Gastroesophageal sphincter (tissue), 4 donors: ENCODE results near the gene KCNAB1. TPM values are rescaled to one million over a fixed set of nuclear protein-coding genes. Genes with fewer than 3 reads are reported as not detected.
A peak's percentile ranks its signal among the peaks of the same experiment; 100 is the strongest.

Source experiments
- ATAC-seq: fragments of 150-250 bp; one replicate; pipeline ENCODE4 v1.9.1; 2016; ENCODE audit warnings: mild to moderate bottlenecking, moderate library complexity
- H3K27ac ChIP-seq, 4 donors: fragments of 200-600 bp; sonication (generic) in 3 of 4; 1 replicate in 3 of 4; 2 replicates in 1 of 4; pipeline ENCODE4 v1.5.1; 2016 to 2019
- H3K27me3 ChIP-seq: fragments of 200-600 bp; sonication (generic); one replicate; pipeline ENCODE4 v1.5.1; 2019
- H3K36me3 ChIP-seq, 2 donors: fragments of 200-600 bp; sonication (generic); one replicate each; pipeline ENCODE4 v1.5.1; 2019; ENCODE audit warnings: control low read depth in 1 of 2
- H3K4me1 ChIP-seq, 3 donors: fragments of 200-600 bp; sonication (generic); 1 replicate in 2 of 3; 2 replicates in 1 of 3; pipeline ENCODE4 v1.5.1; 2016 to 2019; ENCODE audit warnings: control low read depth in 2 of 3
- H3K4me3 ChIP-seq, 2 donors: fragments of 200-600 bp; sonication (generic); one replicate each; pipeline ENCODE4 v1.5.1; 2019; ENCODE audit warnings: mild to moderate bottlenecking in 1 of 2, moderate library complexity in 1 of 2
- H3K9me3 ChIP-seq, 3 donors: fragments of 200-600 bp; sonication (generic); one replicate each; pipeline ENCODE4 v1.5.1; 2017 to 2019; ENCODE audit warnings: control low read depth in 2 of 3
- EP300 ChIP-seq: sonication (generic); formaldehyde crosslinking; IDR thresholded peaks from one replicate; pipeline ENCODE4 v1.6.1; 2017; ENCODE audit warnings: antibody characterized with exemption, mild to moderate bottlenecking
- POLR2A ChIP-seq, 2 donors: fragments of 450-650 bp; IDR thresholded peaks; one replicate each; pipeline ENCODE4 v1.6.1; 2017; ENCODE audit warnings: antibody characterized with exemption in 2 of 2, mild to moderate bottlenecking in 2 of 2, moderate library complexity in 1 of 2
- POLR2AphosphoS5 ChIP-seq: sonication (generic); formaldehyde crosslinking; IDR thresholded peaks from one replicate; pipeline ENCODE4 v1.6.1; 2017; ENCODE audit warnings: antibody characterized with exemption
- WGBS, 2 donors: methylation state at CpG; one replicate each; pipeline ENCODE4 v1.1.5; 2018; ENCODE audit warnings: low coverage in 1 of 2; 5-methylcytosine and 5-hydroxymethylcytosine counted together
- total RNA-seq, 4 donors: library from RNA; depleted of rRNA; stranded (reverse); fragments of >200 nt; gene quantifications; one replicate each; pipeline ENCODE4 v1.1.0, GENCODE V29; 2016
- TF ChIP-seq, protein P1 (sequence below), 4 experiments: fragments of 200-600 bp in 2 of 4; fragments of 450-650 bp in 2 of 4; sonication (generic) in 1 of 4; IDR thresholded peaks; one replicate each; pipeline ENCODE4 v1.5.1; 2017 to 2019; ENCODE audit warnings: antibody characterized with exemption in 4 of 4, mild to moderate bottlenecking in 2 of 4, moderate library complexity in 2 of 4

The KCNAB1 gene
- total RNA-seq, 4 donors from 2014 or later: 0.31 to 6.3 (median 1.9) TPM

DNA sequence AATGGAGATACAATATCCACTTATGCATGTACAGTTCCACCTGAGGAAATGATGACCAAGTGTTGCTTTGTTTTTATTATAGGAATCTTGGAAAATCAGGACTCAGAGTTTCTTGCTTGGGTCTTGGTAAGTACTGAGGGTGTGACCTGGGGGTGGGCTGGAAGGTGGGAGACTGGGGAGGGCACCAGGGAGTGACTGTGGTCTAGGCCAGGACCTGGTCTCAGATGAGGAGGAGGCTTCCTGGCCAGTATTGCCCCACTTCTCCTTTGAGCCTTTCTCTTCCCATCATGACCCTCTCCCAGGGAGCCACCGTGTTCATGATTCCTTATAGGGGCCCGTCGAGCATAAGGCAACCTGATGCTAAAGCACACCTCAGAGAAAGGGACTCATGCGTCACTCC, 301.2 kb downstream of the KCNAB1 start:
- TF ChIP-seq EP300: no peak
- TF ChIP-seq POLR2A (IDR thresholded peaks at IDR 0.05): no peak
- TF ChIP-seq, protein P1, sequence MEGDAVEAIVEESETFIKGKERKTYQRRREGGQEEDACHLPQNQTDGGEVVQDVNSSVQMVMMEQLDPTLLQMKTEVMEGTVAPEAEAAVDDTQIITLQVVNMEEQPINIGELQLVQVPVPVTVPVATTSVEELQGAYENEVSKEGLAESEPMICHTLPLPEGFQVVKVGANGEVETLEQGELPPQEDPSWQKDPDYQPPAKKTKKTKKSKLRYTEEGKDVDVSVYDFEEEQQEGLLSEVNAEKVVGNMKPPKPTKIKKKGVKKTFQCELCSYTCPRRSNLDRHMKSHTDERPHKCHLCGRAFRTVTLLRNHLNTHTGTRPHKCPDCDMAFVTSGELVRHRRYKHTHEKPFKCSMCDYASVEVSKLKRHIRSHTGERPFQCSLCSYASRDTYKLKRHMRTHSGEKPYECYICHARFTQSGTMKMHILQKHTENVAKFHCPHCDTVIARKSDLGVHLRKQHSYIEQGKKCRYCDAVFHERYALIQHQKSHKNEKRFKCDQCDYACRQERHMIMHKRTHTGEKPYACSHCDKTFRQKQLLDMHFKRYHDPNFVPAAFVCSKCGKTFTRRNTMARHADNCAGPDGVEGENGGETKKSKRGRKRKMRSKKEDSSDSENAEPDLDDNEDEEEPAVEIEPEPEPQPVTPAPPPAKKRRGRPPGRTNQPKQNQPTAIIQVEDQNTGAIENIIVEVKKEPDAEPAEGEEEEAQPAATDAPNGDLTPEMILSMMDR (IDR thresholded peaks at IDR 0.05): no peak
- no peak for TF ChIP-seq POLR2AphosphoS5
- H3K4me3 ChIP-seq: no peak overlapping the region
- no peak overlapping the region for H3K27ac ChIP-seq
- H3K9me3 ChIP-seq: no peaks in the 10 kb centered on the region
- ATAC-seq: no peak
- H3K36me3 ChIP-seq: no peaks in the 10 kb centered on the region
- H3K4me1 ChIP-seq: peaks cover 0 to 12% (median 0%) of the 10 kb centered on the region in 3 donors
- no peaks in the 10 kb centered on the region for H3K27me3 ChIP-seq
- 81 to 100% methylated on average over 3 to 4 of the region's 4 CpGs for WGBS, 2 donors

DNA sequence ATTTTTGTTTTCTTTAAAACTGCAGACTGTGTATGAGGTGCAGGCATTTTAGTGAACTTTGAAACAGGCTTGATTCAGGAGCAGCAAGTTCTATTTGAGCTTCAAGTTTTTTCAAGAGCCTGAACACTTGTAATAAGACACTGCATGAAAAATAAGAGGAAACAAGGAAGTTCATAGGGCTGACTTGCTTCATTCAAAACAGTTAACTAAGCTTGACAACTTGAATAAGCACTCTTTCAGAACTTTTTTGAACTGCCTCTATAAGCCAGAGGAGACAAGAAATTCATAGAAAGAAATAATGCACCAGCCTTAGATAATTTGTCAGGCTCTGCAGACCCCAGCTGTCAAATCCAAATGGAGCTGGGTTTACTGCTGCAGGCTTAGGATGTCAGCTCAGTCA, 304.4 kb downstream of the KCNAB1 start:
- Histone ChIP-seq H3K27me3 (no peaks in the 10 kb centered on the region), H3K9me3 (no peaks in the 10 kb centered on the region), H3K27ac (no peak overlapping the region), H3K4me3 (no peak overlapping the region), H3K4me1 (peaks cover 0 to 11% (median 0%) of the 10 kb centered on the region in 3 donors), H3K36me3 (no peaks in the 10 kb centered on the region)
- no peak for TF ChIP-seq EP300
- TF ChIP-seq POLR2AphosphoS5: no peak
- no peak for TF ChIP-seq POLR2A (IDR thresholded peaks at IDR 0.05)
- TF ChIP-seq, protein P1 (IDR thresholded peaks at IDR 0.05): no peak
- ATAC-seq: no peak

DNA sequence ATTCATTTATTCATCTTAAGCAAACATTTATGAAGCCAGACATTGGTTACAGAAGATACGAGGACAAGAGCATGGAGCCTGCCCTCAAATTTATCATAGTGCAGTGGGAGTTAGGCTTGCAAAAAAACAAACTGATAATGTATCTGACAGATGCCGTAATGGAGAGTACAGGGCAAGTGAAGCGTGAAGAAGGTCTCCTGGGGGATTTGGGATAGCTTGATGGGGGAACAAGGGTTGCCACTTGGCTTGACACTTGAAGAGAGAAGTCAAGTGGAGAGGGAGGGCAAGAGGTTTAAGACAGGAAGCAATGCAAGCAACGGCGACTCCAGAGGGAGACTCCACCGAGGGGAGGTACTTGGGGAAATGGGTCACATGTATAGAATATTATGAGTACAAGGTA, 305.3 kb downstream of the KCNAB1 start:
- Histone ChIP-seq H3K27ac (no peak overlapping the region), H3K27me3 (no peaks in the 10 kb centered on the region), H3K4me3 (no peak overlapping the region), H3K9me3 (no peaks in the 10 kb centered on the region), H3K36me3 (no peaks in the 10 kb centered on the region), H3K4me1 (peaks cover 0 to 14% (median 0%) of the 10 kb centered on the region in 3 donors)
- WGBS, 2 donors: 74 to 90% methylated on average over 6 of the region's 6 CpGs
- TF ChIP-seq, protein P1 (IDR thresholded peaks at IDR 0.05): no peak
- no peak for TF ChIP-seq EP300
- TF ChIP-seq POLR2A (IDR thresholded peaks at IDR 0.05): no peak
- no peak for TF ChIP-seq POLR2AphosphoS5
- ATAC-seq: no peak

DNA sequence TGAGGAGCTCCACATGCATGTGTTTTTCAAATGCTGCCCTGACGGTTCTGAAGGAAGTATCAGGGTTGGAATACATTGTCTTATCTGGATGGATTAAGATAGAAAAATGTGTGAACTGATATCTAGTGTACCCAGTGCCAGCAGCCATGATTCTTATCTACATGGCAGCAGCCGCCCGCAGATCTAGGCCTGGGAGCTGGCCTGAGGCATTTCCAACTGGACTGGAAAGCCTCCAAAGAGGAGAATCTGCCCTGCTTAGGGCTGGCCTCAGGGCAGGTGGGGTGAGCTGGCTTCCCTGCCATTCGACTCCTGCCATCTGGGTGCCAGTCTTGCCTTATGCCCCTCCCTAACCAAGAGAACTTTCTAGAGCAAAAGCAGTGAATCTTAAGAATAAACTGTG, 308.7 kb downstream of the KCNAB1 start:
- Histone ChIP-seq H3K27me3 (no peaks in the 10 kb centered on the region), H3K9me3 (no peaks in the 10 kb centered on the region), H3K4me3 (no peak overlapping the region), H3K27ac (peak overlapping the region in 3 of 4 donors; percentile 39 to 60 (median 43)), H3K4me1 (peaks cover 0 to 24% (median 0%) of the 10 kb centered on the region in 3 donors), H3K36me3 (no peaks in the 10 kb centered on the region)
- no peak for TF ChIP-seq POLR2A (IDR thresholded peaks at IDR 0.05)
- no peak for TF ChIP-seq POLR2AphosphoS5
- no peak for TF ChIP-seq EP300
- TF ChIP-seq, protein P1 (IDR thresholded peaks at IDR 0.05): no peak
- 23 to 82% methylated on average over 3 of the region's 4 CpGs for WGBS, 2 donors
- no peak for ATAC-seq

DNA sequence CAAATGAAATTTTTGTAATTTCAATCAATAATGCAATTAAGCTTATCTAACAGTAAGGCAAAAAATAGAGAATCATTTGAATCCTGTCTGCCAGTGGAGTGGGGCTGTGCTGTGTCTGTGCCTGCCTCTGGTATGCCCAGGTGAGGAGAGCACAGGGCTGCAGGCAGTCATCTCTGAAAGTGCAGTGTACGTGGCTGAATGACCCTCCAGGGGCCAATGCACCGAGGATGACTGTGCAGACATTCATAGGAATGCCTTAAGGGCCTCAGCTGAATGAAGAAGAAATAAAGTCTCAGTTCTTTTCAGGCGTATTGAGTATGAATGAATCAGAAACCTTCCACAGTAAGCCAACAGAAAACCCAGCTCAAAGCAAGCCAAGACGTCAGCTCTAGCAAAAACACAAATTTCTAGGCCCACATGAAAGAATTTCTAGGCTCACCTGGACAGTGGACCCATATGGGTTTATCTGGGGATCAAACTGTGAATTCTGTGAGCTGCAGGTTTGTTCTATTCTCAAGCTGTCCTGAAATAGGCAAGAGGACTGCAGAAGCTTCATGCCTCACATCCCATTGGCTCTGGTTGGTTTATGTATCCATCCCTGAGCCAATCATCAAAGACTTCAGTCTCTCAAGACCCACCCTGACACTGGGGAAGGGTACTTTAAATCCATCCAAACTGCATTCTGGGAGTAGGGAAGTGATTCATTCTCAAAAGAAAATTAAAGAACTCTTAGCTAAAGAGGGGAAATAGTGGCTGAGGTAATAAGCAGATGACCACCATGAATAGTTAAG, 311.2 kb downstream of the KCNAB1 start:
- no peak for TF ChIP-seq POLR2AphosphoS5
- ATAC-seq: no peak
- Histone ChIP-seq H3K4me3 (no peak overlapping the region), H3K27me3 (no peaks in the 10 kb centered on the region), H3K4me1 (peaks cover 0 to 24% (median 0%) of the 10 kb centered on the region in 3 donors), H3K36me3 (no peaks in the 10 kb centered on the region), H3K9me3 (no peaks in the 10 kb centered on the region), H3K27ac (no peak overlapping the region)
- whole genome bisulfite sequencing, 2 donors: 88 to 95% methylated on average over 4 of the region's 4 CpGs
